ENCODE data around the gene MLPH.

Gene MLPH

GRCh38 chr2:237510502-237511217 is 23.6 kb downstream of the MLPH start:
- TF ChIP-seq CTCF (IDR thresholded peaks at IDR 0.05; ENCODE audit: low read depth, low read length), result no peak
- DNase-seq (ENCODE audit: extremely low read depth, low read depth), result no peak

- TF ChIP-seq CTCF (IDR thresholded peaks at IDR 0.05; ENCODE audit: low read depth, low read length), result no peak
- peak; percentile 28 for DNase-seq (ENCODE audit: extremely low read depth, low read depth)
Observed at GRCh38 chr2:237511433-237511832, 24.4 kb downstream of the MLPH start.

- DNase-seq (ENCODE audit: extremely low read depth, low read depth), result no peak
- TF ChIP-seq CTCF (IDR thresholded peaks at IDR 0.05; ENCODE audit: low read depth, low read length), result no peak
Observed at GRCh38 chr2:237511885-237512405, 24.9 kb downstream of the MLPH start.

- TF ChIP-seq CTCF (IDR thresholded peaks at IDR 0.05; ENCODE audit: low read depth, low read length), result peak; percentile 88
- peak; percentile 63 for DNase-seq (ENCODE audit: extremely low read depth, low read depth)
Observed at GRCh38 chr2:237512774-237513466, 25.9 kb downstream of the MLPH start.

GRCh38 chr2:237513693-237514092 is 26.6 kb downstream of the MLPH start:
- no peak for DNase-seq (ENCODE audit: extremely low read depth, low read depth)
- TF ChIP-seq CTCF (IDR thresholded peaks at IDR 0.05; ENCODE audit: low read depth, low read length), result no peak

GRCh38 chr2:237514474-237515130 is 27.6 kb downstream of the MLPH start:
- no peak for TF ChIP-seq CTCF (IDR thresholded peaks at IDR 0.05; ENCODE audit: low read depth, low read length)
- DNase-seq (ENCODE audit: extremely low read depth, low read depth), result no peak

GRCh38 chr2:237515166-237515565 is 28.1 kb downstream of the MLPH start:
- DNase-seq (ENCODE audit: extremely low read depth, low read depth), result no peak
- no peak for TF ChIP-seq CTCF (IDR thresholded peaks at IDR 0.05; ENCODE audit: low read depth, low read length)

Data from AG09319 (cell line).